Lung (tissue), 12 donors: ENCODE measurements around the gene JPH3. TPM values are rescaled to one million over a fixed set of nuclear protein-coding genes. Genes with fewer than 3 reads are reported as not detected.

ENCODE experiments used
- ATAC-seq: fragments of 200-7000 bp; cut with Tn5 transposase; one replicate; pipeline ENCODE4 v1.9.1; 2020; ENCODE audit warnings: moderate number of reproducible peaks; ENCODE audit not compliant: insufficient read depth, low FRiP score
- DNase-seq, 3 donors: peaks; one replicate each; pipeline ENCODE4 v3.0.0-alpha.2; 2013 to 2017
- H3K27ac ChIP-seq, 2 donors: one replicate each; pipeline ENCODE4 v1.5.1; 2013; ENCODE audit warnings: mild to moderate bottlenecking in 2 of 2, moderate library complexity in 2 of 2, control low read depth in 1 of 2, inconsistent platforms in 1 of 2, low read depth in 1 of 2, low read length in 1 of 2
- H3K27me3 ChIP-seq, 3 donors: one replicate each; pipeline ENCODE4 v1.5.1; 2013; ENCODE audit warnings: low read length in 2 of 3; ENCODE audit not compliant: control insufficient read depth in 3 of 3, insufficient read depth in 3 of 3
- H3K36me3 ChIP-seq, 4 donors: one replicate each; pipeline ENCODE4 v1.5.1; 2013; ENCODE audit warnings: low read length in 4 of 4, mild to moderate bottlenecking in 1 of 4, moderate library complexity in 1 of 4; ENCODE audit not compliant: control insufficient read depth in 4 of 4, insufficient read depth in 4 of 4
- H3K4me1 ChIP-seq, 5 donors: one replicate each; pipeline ENCODE4 v1.5.1; 2013; ENCODE audit warnings: low read length in 5 of 5, mild to moderate bottlenecking in 2 of 5, moderate library complexity in 1 of 5; ENCODE audit not compliant: control insufficient read depth in 5 of 5, insufficient read depth in 5 of 5
- H3K4me3 ChIP-seq: one replicate; pipeline ENCODE4 v1.5.1; 2013; ENCODE audit warnings: mild to moderate bottlenecking, control low read depth, moderate library complexity
- H3K9ac ChIP-seq, 2 donors: one replicate each; pipeline ENCODE4 v1.5.1; 2013; ENCODE audit warnings: low read length in 2 of 2, control low read depth in 1 of 2; ENCODE audit not compliant: insufficient read depth in 1 of 2
- H3K9me3 ChIP-seq, 4 donors: one replicate each; pipeline ENCODE4 v1.5.1; 2013; ENCODE audit warnings: low read length in 3 of 4, mild to moderate bottlenecking in 1 of 4, moderate library complexity in 1 of 4; ENCODE audit not compliant: control insufficient read depth in 4 of 4, insufficient read depth in 3 of 4
- CTCF ChIP-seq: IDR thresholded peaks from 2 replicates; pipeline ENCODE4 v1.5.1; 2012; ENCODE audit warnings: mild to moderate bottlenecking; ENCODE audit errors: control extremely low read depth, extremely low read depth
- WGBS, 2 donors: extraction: QIAGEN DNeasy Blood & Tissue Kit; methylation state at CpG; one replicate each; pipeline ENCODE4 v1.1.7; 2013; 5-methylcytosine and 5-hydroxymethylcytosine counted together
- polyA plus RNA-seq, 2 donors: library from polyadenylated mRNA; stranded (reverse); fragments of 200-250 nt; gene quantifications; one replicate each; pipeline ENCODE4 v1.2.1, GENCODE V29; 2013
- total RNA-seq, 2 donors: library from RNA; depleted of rRNA in 1 of 2; stranded (reverse); fragments of >200 nt in 1 of 2; gene quantifications; one replicate each; pipeline ENCODE4 v1.2.1, GENCODE V29; 2014 to 2021
- donor health status: control.
- donor health status: control.
- donor health status: Bipolar disorder and iron deficiency.
- donor health status: healthy.
- donor health status: DM: yes; HTN: yes; CAD: no.

The JPH3 gene
- total and polyA plus RNA-seq, 4 donors = 0.04 to 0.68 (median 0.13) TPM

DNA sequence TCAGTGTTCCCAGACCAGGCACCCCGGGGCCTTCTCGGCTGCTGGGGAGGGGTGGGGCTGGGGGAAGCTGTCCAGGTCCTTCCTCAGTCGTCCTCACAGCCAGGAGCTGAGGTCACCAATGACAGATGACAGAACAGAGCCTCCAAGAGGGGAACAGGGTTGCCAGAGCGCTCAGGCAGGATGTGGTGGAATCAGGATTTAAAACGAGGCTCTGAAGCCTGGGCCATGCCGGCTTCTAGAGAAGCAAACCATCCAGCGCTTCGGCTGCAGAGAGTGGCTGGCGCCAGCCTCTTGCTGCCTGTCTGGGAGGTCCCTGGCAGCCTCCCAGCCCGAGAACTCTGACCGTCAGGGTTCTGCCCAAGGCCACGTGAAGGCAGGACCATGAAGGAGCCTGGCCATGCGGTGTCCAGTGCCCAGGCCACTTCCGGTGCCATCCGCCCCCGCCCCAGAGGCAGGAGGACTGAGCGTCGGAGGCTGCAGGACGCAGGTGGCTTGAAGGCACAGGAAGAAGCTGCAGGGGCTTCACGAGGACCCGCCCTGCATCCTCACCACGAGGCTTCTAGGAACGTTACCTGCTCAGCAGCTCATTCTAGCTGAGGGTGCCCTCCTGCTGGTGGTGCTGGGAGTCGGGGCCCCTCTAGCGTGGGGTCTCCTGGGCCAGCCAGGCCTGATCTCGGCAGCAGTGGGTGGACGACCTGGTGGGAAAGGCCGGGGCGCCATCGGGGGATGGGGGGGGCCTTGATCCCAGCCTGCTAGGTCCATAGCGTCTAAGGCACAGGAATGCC lies 85.0 kb downstream of the JPH3 start:
- TF ChIP-seq CTCF = no peak
- 64 to 68% methylated on average over 31 of the region's 31 CpGs for WGBS, 2 donors
- Histone ChIP-seq H3K27ac (no peak overlapping the region), H3K9me3 (no peaks in the 10 kb centered on the region), H3K9ac (no peak overlapping the region), H3K4me1 (peaks cover 0 to 5% (median 0%) of the 10 kb centered on the region in 5 donors), H3K36me3 (no peaks in the 10 kb centered on the region), H3K27me3 (no peaks in the 10 kb centered on the region), H3K4me3 (no peak overlapping the region)
- DNase-seq (peak in 2 of 3 donors; percentile 7 to 32), ATAC-seq (no peak)

GRCh38 chr16:87687998-87688529 lies 85.8 kb downstream of the JPH3 start:
- Histone ChIP-seq H3K4me3 (no peak overlapping the region), H3K27me3 (no peaks in the 10 kb centered on the region), H3K9ac (no peak overlapping the region), H3K27ac (no peak overlapping the region), H3K4me1 (peaks cover 0 to 5% (median 0%) of the 10 kb centered on the region in 5 donors), H3K9me3 (no peaks in the 10 kb centered on the region), H3K36me3 (no peaks in the 10 kb centered on the region)
- DNase-seq = no peak
- ATAC-seq = no peak
- no peak for TF ChIP-seq CTCF
- 85 to 89% methylated on average over 14 of the region's 14 CpGs for WGBS, 2 donors

DNA sequence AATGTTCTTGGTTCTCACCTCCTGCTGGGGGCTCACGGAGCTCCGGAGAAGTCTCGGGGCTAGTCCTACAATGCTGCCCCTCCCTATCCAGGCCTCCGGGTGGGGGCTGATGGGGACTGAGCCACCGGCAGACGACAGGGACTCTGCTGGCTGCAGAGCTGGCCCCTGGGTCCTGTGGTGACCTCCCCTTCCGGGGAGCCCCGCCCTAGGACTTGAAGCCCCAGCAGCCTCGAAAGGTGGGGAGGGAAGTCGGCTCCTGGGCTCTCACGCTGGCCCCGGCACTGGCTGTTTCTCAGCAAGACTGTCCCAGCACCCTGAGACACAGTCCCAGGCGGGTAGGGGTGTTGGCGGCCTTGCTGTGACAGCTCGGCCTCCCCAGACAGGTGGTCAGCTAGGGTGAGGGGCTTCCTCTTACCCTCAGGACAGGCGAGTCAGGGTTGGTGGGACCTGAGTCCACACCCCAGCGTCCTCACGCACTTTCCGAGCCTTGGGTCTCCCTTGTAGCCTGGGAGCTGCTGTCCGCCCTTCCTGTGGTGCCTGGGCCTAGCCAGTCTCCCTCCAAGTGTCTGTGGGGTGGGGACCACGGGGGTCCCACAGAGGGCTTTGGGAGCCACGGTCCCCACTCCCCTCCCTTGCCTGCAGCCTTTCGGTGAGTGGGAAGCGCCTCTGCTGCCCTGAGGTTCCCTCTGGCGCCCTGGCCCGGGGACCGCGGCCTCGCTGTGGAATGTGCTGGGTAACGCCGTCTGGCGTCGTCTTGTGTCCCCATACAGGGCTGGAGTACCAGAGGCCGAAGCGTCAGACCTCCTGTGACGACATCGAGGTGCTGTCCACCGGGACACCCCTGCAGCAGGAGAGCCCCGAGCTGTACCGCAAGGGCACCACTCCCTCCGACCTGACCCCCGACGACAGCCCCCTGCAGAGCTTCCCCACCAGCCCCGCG lies 86.8 kb downstream of the JPH3 start:
- H3K27ac ChIP-seq = no peak overlapping the region
- H3K9me3 ChIP-seq = no peaks in the 10 kb centered on the region
- peaks cover 0 to 5% (median 0%) of the 10 kb centered on the region in 5 donors for H3K4me1 ChIP-seq
- H3K36me3 ChIP-seq = no peaks in the 10 kb centered on the region
- no peak overlapping the region for H3K9ac ChIP-seq
- no peak overlapping the region for H3K4me3 ChIP-seq
- no peaks in the 10 kb centered on the region for H3K27me3 ChIP-seq
- TF ChIP-seq CTCF = no peak
- WGBS, 2 donors = 88 to 91% methylated on average over 44 to 45 of the region's 45 CpGs
- DNase-seq = no peak
- no peak for ATAC-seq
